Astrocyte (in vitro differentiated cells and primary cell): ENCODE results near the gene SARDH. TPM values are rescaled to one million over a fixed set of nuclear protein-coding genes. Genes with fewer than 3 reads are reported as not detected.

Experiments used
- DNase-seq: peaks from one replicate; pipeline ENCODE4 v3.0.0-alpha.2; 2010; ENCODE audit warnings: low read depth
- FAIRE-seq: peaks from 2 replicates; lab custom pipeline; 2011; peaks lifted over from hg19 to GRCh38; lab: Jason Lieb, UNC
- H2AFZ ChIP-seq: 2 replicates; pipeline ENCODE4 v1.6.0; 2012; ENCODE audit warnings: low read depth, low read length, inconsistent platforms
- H3K27ac ChIP-seq: 2 replicates; pipeline ENCODE4 v1.5.1; 2011; ENCODE audit warnings: low read depth, low read length, inconsistent platforms
- H3K27me3 ChIP-seq: 2 replicates; pipeline ENCODE4 v1.6.0; 2011; ENCODE audit warnings: low read length, inconsistent platforms; ENCODE audit not compliant: insufficient read depth
- H3K36me3 ChIP-seq: 2 replicates; pipeline ENCODE4 v1.5.1; 2011; ENCODE audit warnings: low read length, inconsistent platforms; ENCODE audit not compliant: insufficient read depth
- H3K4me1 ChIP-seq: 2 replicates; pipeline ENCODE4 v1.5.1; 2011; ENCODE audit warnings: low read length, inconsistent platforms; ENCODE audit not compliant: insufficient read depth
- H3K4me2 ChIP-seq: 2 replicates; pipeline ENCODE4 v1.6.0; 2012; ENCODE audit warnings: low read length, inconsistent platforms
- H3K4me3 ChIP-seq: 2 replicates; pipeline ENCODE4 v1.5.1; 2011; ENCODE audit warnings: low read depth, mild to moderate bottlenecking, low read length, inconsistent platforms; ENCODE audit not compliant: insufficient read depth
- H3K79me2 ChIP-seq: 2 replicates; pipeline ENCODE4 v1.6.0; 2012; ENCODE audit warnings: mild to moderate bottlenecking, low read length, inconsistent platforms; ENCODE audit not compliant: insufficient read depth
- H3K9ac ChIP-seq: 2 replicates; pipeline ENCODE4 v1.6.0; 2012; ENCODE audit warnings: mild to moderate bottlenecking, low read length, inconsistent platforms
- H3K9me3 ChIP-seq: 2 replicates; pipeline ENCODE4 v1.5.1; 2012; ENCODE audit warnings: low read depth, mild to moderate bottlenecking, low read length, inconsistent platforms; ENCODE audit not compliant: insufficient read depth
- H4K20me1 ChIP-seq: 2 replicates; pipeline ENCODE4 v1.6.0; 2012; ENCODE audit warnings: low read length, inconsistent platforms; ENCODE audit not compliant: insufficient read depth
- H3K27ac Mint-ChIP-seq: one replicate; pipeline ENCODE4 v1.8.0; 2021; ENCODE audit warnings: mild to moderate bottlenecking, mixed read lengths; ENCODE audit not compliant: unreplicated experiment
- H3K27me3 Mint-ChIP-seq: one replicate; pipeline ENCODE4 v1.8.0; 2021; ENCODE audit warnings: low read depth, mixed read lengths; ENCODE audit not compliant: unreplicated experiment
- H3K36me3 Mint-ChIP-seq: one replicate; pipeline ENCODE4 v1.8.0; 2021; ENCODE audit warnings: low read depth, mixed read lengths; ENCODE audit not compliant: unreplicated experiment
- H3K4me1 Mint-ChIP-seq: one replicate; pipeline ENCODE4 v1.8.0; 2021; ENCODE audit warnings: low read depth, mixed read lengths; ENCODE audit not compliant: unreplicated experiment
- H3K4me3 Mint-ChIP-seq: one replicate; pipeline ENCODE4 v1.8.0; 2021; ENCODE audit warnings: mild to moderate bottlenecking, moderate library complexity, mixed read lengths; ENCODE audit not compliant: unreplicated experiment
- H3K9me3 Mint-ChIP-seq: one replicate; pipeline ENCODE4 v1.8.0; 2021; ENCODE audit warnings: mild to moderate bottlenecking, mixed read lengths; ENCODE audit not compliant: unreplicated experiment
- EZH2 ChIP-seq: IDR thresholded peaks from 2 replicates; pipeline ENCODE4 v1.6.1; 2012; ENCODE audit warnings: mild to moderate bottlenecking, low read length, inconsistent platforms; ENCODE audit not compliant: insufficient read depth
- total RNA-seq: library from RNA; stranded (reverse); gene quantifications from 2 replicates; pipeline ENCODE4 v1.2.1, GENCODE V29; 2021
- TF ChIP-seq, protein P1 (sequence below): IDR thresholded peaks from 2 replicates; pipeline ENCODE4 v1.5.1; 2011; ENCODE audit warnings: low read depth, mild to moderate bottlenecking, inconsistent platforms, low read length, moderate library complexity; ENCODE audit not compliant: insufficient read depth

Gene SARDH
- total RNA-seq, 1 donor from 2014 or later = 2.8 TPM

DNA sequence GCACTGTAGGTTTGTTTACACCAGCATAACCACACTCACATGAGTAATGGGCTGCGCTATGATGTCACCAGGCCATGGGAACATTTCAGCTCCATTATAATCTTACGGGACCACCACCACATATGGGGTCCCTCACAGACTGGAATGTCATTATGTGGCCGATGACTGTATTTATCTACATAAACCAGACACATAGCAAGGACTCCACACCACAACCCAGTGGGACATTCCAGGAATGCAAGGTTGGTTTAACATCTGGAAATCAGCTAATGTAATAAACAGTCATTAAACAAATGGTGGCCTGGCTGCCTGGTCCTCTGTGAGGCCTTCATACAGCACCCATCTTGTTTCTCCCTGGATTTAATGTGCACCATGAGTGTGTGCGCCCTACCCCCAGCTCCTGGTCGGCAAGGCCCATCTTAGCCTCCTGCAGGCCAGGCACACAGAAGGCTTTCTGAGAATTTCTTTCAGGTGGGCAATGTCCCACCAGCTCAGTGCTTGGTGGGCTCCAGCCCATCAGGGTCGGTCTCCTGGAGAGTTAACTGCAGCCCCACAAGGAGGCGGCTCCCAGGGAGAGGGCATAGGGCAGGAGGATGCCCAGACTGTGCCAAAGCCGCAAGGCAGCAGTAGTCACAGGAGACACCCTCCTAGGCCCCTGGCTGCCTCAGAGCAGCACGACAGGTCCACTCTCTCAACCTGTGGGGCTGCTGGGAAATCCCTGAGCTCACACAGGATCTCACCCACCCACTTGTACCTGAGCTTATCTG lies 35.9 kb upstream of the SARDH start:
- no peaks in the 10 kb centered on the region for H3K9me3 ChIP-seq
- H3K4me2 ChIP-seq = no peak overlapping the region
- no peak overlapping the region for H3K27ac Mint-ChIP-seq
- no peak for FAIRE-seq
- peaks cover 11% of the 10 kb centered on the region for H3K36me3 Mint-ChIP-seq
- H3K4me1 ChIP-seq = peaks cover 5% of the 10 kb centered on the region
- TF ChIP-seq EZH2 = no peak
- TF ChIP-seq, protein P1, sequence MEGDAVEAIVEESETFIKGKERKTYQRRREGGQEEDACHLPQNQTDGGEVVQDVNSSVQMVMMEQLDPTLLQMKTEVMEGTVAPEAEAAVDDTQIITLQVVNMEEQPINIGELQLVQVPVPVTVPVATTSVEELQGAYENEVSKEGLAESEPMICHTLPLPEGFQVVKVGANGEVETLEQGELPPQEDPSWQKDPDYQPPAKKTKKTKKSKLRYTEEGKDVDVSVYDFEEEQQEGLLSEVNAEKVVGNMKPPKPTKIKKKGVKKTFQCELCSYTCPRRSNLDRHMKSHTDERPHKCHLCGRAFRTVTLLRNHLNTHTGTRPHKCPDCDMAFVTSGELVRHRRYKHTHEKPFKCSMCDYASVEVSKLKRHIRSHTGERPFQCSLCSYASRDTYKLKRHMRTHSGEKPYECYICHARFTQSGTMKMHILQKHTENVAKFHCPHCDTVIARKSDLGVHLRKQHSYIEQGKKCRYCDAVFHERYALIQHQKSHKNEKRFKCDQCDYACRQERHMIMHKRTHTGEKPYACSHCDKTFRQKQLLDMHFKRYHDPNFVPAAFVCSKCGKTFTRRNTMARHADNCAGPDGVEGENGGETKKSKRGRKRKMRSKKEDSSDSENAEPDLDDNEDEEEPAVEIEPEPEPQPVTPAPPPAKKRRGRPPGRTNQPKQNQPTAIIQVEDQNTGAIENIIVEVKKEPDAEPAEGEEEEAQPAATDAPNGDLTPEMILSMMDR = no peak
- peak overlapping the region; percentile 28 for H3K27ac ChIP-seq
- peak; percentile 65 for DNase-seq
- no peaks in the 10 kb centered on the region for H3K79me2 ChIP-seq
- H3K9me3 Mint-ChIP-seq = no peaks in the 10 kb centered on the region
- no peak overlapping the region for H3K4me3 ChIP-seq
- peaks cover 12% of the 10 kb centered on the region for H4K20me1 ChIP-seq
- no peak overlapping the region for H2AFZ ChIP-seq
- H3K9ac ChIP-seq = peak overlapping the region; percentile 9
- H3K27me3 Mint-ChIP-seq = no peaks in the 10 kb centered on the region
- no peak overlapping the region for H3K4me3 Mint-ChIP-seq
- H3K4me1 Mint-ChIP-seq = no peaks in the 10 kb centered on the region
- no peaks in the 10 kb centered on the region for H3K27me3 ChIP-seq
- peaks cover 17% of the 10 kb centered on the region for H3K36me3 ChIP-seq

GRCh38 chr9:133772581-133772980 lies 34.4 kb upstream of the SARDH start:
- Mint-ChIP-seq H3K27ac (no peak overlapping the region), H3K9me3 (no peaks in the 10 kb centered on the region), H3K27me3 (no peaks in the 10 kb centered on the region), H3K36me3 (peaks cover 15% of the 10 kb centered on the region), H3K4me1 (no peaks in the 10 kb centered on the region), H3K4me3 (no peak overlapping the region)
- no peak for DNase-seq
- Histone ChIP-seq H3K4me1 (peaks cover 5% of the 10 kb centered on the region), H3K79me2 (no peaks in the 10 kb centered on the region), H3K27me3 (no peaks in the 10 kb centered on the region), H2AFZ (no peak overlapping the region), H3K36me3 (peaks cover 19% of the 10 kb centered on the region), H3K27ac (no peak overlapping the region), H3K4me2 (no peak overlapping the region), H3K9ac (no peak overlapping the region), H3K4me3 (no peak overlapping the region), H3K9me3 (peaks cover 4% of the 10 kb centered on the region), H4K20me1 (peaks cover 12% of the 10 kb centered on the region)
- no peak for FAIRE-seq
- TF ChIP-seq, protein P1 = no peak
- no peak for TF ChIP-seq EZH2
